Measurements from ENCODE around the gene MYOG.

The MYOG gene

DNA sequence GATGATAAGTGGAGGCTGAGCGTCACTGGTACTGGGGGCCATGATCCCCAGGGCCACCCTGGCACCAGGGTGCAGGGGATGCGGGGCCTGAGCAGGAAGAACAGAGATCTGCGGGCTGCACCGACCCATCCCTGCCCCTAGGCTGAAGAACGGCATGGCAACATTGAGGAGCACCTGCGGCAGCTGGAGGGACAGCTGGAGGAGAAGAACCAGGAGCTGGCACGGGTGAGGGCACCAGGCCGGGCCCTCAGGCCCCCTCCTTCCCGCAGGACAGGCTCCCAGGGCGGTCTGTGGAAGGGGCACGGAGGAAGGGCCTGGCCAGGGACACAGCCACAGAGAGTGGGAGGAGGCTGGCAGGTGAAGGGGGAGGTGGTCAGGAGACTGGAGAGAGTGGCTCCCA, 37.7 kb downstream of the MYOG start:
- H3K4me1 ChIP-seq (ENCODE audit: insufficient read depth, low read length): no peaks in the 10 kb centered on the region; the same call in 1 of the 2 replicates
- no peak overlapping the region for H3K4me2 ChIP-seq (ENCODE audit: insufficient read depth, low read length)
- H3K4me3 ChIP-seq (ENCODE audit: low read depth in 1 of 2, low read length in 2 of 2): no peak overlapping the region
- no peak overlapping the region for H3K9ac ChIP-seq (ENCODE audit: low read depth, low read length)
- no peaks in the 10 kb centered on the region for H3K9me3 ChIP-seq (ENCODE audit: insufficient read depth, low read length, severe bottlenecking)
- no peak overlapping the region for H3K27ac ChIP-seq (ENCODE audit: low read length)
- no peak for ATAC-seq (ENCODE audit: insufficient read depth, low read depth)
- H3K36me3 ChIP-seq (ENCODE audit: insufficient read depth, low read length): no peaks in the 10 kb centered on the region
- H3K79me2 ChIP-seq (ENCODE audit: insufficient read depth, low read length): no peaks in the 10 kb centered on the region
- no peak overlapping the region for H2AFZ ChIP-seq (ENCODE audit: low read depth, low read length)
- peaks cover 51% of the 10 kb centered on the region for H3K27me3 ChIP-seq (ENCODE audit: insufficient read depth, low read length, poor library complexity)
- peaks cover 3% of the 10 kb centered on the region; the same call in 1 of the 2 replicates for H4K20me1 ChIP-seq (ENCODE audit: insufficient read depth, low read length)
- no peak for DNase-seq
- no peak for TF ChIP-seq EZH2 (IDR thresholded peaks at IDR 0.05; ENCODE audit: borderline replicate concordance, low read depth, low read length, severe bottlenecking)
- TF ChIP-seq, protein P1, sequence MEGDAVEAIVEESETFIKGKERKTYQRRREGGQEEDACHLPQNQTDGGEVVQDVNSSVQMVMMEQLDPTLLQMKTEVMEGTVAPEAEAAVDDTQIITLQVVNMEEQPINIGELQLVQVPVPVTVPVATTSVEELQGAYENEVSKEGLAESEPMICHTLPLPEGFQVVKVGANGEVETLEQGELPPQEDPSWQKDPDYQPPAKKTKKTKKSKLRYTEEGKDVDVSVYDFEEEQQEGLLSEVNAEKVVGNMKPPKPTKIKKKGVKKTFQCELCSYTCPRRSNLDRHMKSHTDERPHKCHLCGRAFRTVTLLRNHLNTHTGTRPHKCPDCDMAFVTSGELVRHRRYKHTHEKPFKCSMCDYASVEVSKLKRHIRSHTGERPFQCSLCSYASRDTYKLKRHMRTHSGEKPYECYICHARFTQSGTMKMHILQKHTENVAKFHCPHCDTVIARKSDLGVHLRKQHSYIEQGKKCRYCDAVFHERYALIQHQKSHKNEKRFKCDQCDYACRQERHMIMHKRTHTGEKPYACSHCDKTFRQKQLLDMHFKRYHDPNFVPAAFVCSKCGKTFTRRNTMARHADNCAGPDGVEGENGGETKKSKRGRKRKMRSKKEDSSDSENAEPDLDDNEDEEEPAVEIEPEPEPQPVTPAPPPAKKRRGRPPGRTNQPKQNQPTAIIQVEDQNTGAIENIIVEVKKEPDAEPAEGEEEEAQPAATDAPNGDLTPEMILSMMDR (IDR thresholded peaks at IDR 0.05; ENCODE audit: borderline replicate concordance, extremely low read depth, low read length, poor library complexity, severe bottlenecking): no peak

DNA sequence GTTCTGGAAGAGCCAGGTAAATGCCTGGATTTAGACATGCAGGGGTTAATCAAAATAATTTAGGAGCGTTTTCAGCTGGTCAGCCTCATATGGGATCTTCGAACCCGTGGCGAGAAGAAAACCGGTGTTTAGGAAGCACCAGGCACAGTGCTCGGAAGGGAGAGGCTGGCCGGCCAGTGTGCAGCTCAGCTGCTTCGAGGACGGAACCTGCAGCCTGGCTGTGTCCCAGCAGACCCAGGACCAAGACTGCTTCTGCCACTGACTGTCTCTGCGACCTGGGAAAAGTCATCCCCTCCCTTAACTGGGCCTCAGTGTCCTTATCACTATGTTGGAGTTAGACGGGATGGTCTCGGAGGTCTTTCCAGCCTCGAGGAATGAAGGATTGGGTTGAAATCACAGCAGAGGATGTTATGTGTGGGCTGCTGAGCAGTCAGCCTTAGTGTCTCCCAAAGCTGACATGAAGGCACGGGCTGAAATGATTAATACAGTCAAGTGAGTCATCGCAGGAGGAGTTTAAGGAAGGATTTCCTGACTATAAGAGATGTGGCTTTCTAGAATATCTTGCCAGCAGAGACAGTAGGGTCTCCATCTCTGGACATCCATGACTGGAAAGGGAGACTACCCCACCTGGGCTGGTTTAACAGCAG, 38.7 kb downstream of the MYOG start:
- Histone ChIP-seq H3K4me2 (ENCODE audit: insufficient read depth, low read length) (no peak overlapping the region), H3K36me3 (ENCODE audit: insufficient read depth, low read length) (no peaks in the 10 kb centered on the region), H4K20me1 (ENCODE audit: insufficient read depth, low read length) (peaks cover 3% of the 10 kb centered on the region; the same call in 1 of the 2 replicates), H3K4me3 (ENCODE audit: low read depth in 1 of 2, low read length in 2 of 2) (no peak overlapping the region), H3K79me2 (ENCODE audit: insufficient read depth, low read length) (no peaks in the 10 kb centered on the region), H3K27me3 (ENCODE audit: insufficient read depth, low read length, poor library complexity) (peaks cover 42% of the 10 kb centered on the region), H3K27ac (ENCODE audit: low read length) (no peak overlapping the region), H3K9ac (ENCODE audit: low read depth, low read length) (no peak overlapping the region), H3K9me3 (ENCODE audit: insufficient read depth, low read length, severe bottlenecking) (no peaks in the 10 kb centered on the region), H3K4me1 (ENCODE audit: insufficient read depth, low read length) (no peaks in the 10 kb centered on the region; the same call in 1 of the 2 replicates), H2AFZ (ENCODE audit: low read depth, low read length) (no peak overlapping the region)
- no peak for DNase-seq
- no peak for ATAC-seq (ENCODE audit: insufficient read depth, low read depth)
- TF ChIP-seq, protein P1 (IDR thresholded peaks at IDR 0.05; ENCODE audit: borderline replicate concordance, extremely low read depth, low read length, poor library complexity, severe bottlenecking): no peak
- TF ChIP-seq EZH2 (IDR thresholded peaks at IDR 0.05; ENCODE audit: borderline replicate concordance, low read depth, low read length, severe bottlenecking): no peak

DNA sequence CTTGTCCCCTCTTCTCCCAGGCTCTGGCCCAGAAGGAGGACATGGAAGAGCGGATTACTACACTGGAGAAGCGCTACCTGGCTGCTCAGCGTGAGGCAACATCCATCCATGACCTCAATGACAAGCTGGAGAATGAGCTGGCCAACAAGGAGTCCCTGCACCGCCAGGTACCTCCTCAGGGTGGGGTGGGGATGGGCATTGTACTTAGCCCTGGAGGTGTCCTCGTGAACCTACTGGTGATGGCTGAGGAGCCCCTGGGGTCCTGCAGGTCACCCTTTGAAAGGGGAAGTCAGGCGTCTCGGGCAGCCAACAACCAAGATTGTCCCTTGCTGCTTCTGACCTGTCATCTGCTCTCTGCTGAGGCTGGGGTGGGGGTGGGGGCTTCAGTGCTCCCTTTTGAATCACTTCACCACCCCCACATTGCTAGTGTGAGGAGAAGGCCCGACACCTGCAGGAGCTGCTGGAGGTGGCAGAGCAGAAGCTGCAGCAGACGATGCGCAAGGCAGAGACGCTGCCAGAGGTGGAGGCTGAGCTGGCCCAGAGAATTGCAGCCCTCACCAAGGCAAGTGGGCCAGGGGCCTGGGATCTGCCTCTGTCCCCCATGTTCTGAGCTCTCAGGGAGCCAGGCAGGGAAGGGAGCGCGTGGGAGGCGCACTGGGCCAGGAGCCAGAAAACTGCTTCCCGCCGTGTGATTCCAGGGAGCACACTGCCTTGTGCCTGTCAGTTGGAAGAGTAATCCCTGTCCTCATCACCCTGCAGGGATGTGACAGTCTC, 39.8 kb downstream of the MYOG start:
- H3K79me2 ChIP-seq (ENCODE audit: insufficient read depth, low read length): no peaks in the 10 kb centered on the region
- no peak overlapping the region for H3K4me2 ChIP-seq (ENCODE audit: insufficient read depth, low read length)
- ATAC-seq (ENCODE audit: insufficient read depth, low read depth) (no peak), DNase-seq (no peak)
- peaks cover 36% of the 10 kb centered on the region for H3K27me3 ChIP-seq (ENCODE audit: insufficient read depth, low read length, poor library complexity)
- TF ChIP-seq, protein P1 (IDR thresholded peaks at IDR 0.05; ENCODE audit: borderline replicate concordance, extremely low read depth, low read length, poor library complexity, severe bottlenecking): no peak
- TF ChIP-seq EZH2 (IDR thresholded peaks at IDR 0.05; ENCODE audit: borderline replicate concordance, low read depth, low read length, severe bottlenecking): no peak
- no peak overlapping the region for H2AFZ ChIP-seq (ENCODE audit: low read depth, low read length)
- H3K9me3 ChIP-seq (ENCODE audit: insufficient read depth, low read length, severe bottlenecking): no peaks in the 10 kb centered on the region
- H3K4me3 ChIP-seq (ENCODE audit: low read depth in 1 of 2, low read length in 2 of 2): no peak overlapping the region
- no peak overlapping the region for H3K27ac ChIP-seq (ENCODE audit: low read length)
- peaks cover 3% of the 10 kb centered on the region; the same call in 1 of the 2 replicates for H4K20me1 ChIP-seq (ENCODE audit: insufficient read depth, low read length)
- no peak overlapping the region for H3K9ac ChIP-seq (ENCODE audit: low read depth, low read length)
- H3K4me1 ChIP-seq (ENCODE audit: insufficient read depth, low read length): no peaks in the 10 kb centered on the region
- H3K36me3 ChIP-seq (ENCODE audit: insufficient read depth, low read length): no peaks in the 10 kb centered on the region

Measured in DND-41 (cell line).